GM18508 (cell line): ENCODE results near the gene ZNF714.

Source experiments
- ATAC-seq: cut with Tn5 transposase; IDR thresholded peaks from one replicate; pipeline ENCODE4 v1.9.1; 2021; ENCODE audit warnings: moderate number of reproducible peaks; ENCODE audit not compliant: insufficient read depth, unreplicated experiment

ZNF714 gene

DNA sequence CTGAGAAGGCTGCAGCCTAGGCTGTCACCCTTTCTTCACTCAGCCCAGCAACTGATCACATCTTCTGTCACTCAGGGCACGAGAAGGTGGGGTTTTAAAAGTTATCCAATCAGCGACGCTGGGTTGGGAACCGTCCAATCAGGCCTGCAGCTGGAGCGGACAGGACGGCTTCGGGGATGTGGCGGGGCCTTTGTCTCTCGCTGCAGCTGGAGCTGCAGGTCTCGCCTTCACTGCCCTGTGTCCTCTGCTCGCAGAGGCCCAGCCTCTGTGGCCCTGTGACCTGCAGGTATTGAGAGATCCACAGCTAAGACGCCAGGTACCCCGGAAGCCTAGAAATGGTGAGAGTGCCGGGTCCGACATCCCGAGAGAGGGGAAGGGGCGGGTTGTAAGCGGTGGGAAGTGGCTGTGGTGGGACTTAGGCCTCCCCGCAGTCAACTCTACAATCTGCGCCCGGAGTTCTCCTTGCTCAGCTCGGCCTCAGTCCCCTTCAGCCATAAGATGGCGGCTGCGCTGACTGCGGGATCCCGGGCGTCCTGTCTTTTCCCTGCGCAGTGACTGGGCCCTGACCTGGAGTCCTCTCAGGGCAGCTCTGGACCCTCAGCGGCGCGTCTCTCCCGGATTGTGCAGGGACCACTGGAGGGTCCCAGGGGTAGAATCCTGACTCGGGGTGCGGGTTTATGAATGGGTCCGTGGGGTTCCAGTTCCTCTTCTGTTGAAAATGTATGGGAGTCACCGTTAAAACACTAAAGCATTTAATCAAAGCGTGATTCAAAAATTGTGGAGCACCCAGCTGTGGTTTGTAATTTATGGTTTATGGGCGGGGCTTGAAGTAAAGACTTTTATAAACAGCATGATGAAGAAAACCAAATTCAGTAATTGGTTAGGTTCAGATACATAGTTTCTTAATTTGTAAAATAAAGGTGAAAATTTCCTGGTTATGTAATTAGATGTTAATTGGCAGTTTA lies at the start of gene ZNF714:
TSS of gene ZNF714 (plus strand) at position 193 of the 965 bp plus-strand sequence. CDS start 16,066 bp downstream, outside the sequence.
- ATAC-seq: no peak

DNA sequence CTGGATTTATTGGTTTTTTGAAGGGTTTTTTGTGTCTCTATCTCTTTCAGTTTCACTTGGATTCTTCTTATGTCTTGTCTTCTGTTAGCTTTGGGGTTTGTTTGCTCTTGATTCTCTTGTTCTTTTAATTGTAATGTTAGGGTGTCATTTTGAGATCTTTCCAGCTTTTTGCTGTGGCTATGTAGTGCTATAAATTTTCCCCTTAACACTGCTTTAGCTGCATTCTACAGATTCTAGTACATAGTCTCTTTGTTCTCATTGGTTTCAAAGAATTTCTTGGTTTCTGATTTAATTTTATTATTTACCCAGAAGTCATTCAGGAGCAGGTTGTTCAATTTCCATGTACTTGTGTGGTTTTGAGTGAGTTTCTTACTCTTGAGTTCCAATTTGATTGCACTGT lies 37.0 kb upstream of the ZNF714 start:
- no peak for ATAC-seq

DNA sequence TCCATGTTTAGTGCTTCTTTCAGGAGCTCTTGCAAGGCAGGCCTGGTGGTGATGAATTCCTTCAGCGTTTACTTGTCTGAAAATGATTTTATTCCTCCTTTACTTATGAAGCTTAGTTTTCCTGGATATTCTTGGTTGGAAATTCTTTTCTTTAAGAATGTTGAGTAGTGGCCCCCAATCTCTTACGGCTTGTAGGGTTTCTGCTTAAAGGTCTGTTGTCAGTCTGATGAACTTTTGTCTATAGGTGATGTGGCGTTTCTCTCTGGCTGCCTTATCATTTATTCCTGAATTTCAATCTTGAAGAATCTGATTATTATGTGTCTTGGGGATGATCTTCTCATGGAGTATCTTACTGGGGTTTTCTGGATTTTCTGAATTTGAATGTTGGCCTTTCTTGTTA lies 35.5 kb upstream of the ZNF714 start:
- no peak for ATAC-seq

GRCh38 chr19:21047716-21048115 lies 34.3 kb upstream of the ZNF714 start:
- no peak for ATAC-seq

GRCh38 chr19:21052902-21053301 lies 29.1 kb upstream of the ZNF714 start:
- ATAC-seq: no peak

- ATAC-seq: no peak
Measured at GRCh38 chr19:21065336-21065735, 16.7 kb upstream of the ZNF714 start.

GRCh38 chr19:21084343-21084742 lies 2.3 kb downstream of the ZNF714 start:
- ATAC-seq: no peak

- no peak for ATAC-seq
Measured at GRCh38 chr19:21087871-21088270, 5.9 kb downstream of the ZNF714 start.

GRCh38 chr19:21092109-21092508 lies 10.1 kb downstream of the ZNF714 start:
- ATAC-seq: no peak

- no peak for ATAC-seq
Measured at GRCh38 chr19:21094347-21095025, 12.5 kb downstream of the ZNF714 start.

DNA sequence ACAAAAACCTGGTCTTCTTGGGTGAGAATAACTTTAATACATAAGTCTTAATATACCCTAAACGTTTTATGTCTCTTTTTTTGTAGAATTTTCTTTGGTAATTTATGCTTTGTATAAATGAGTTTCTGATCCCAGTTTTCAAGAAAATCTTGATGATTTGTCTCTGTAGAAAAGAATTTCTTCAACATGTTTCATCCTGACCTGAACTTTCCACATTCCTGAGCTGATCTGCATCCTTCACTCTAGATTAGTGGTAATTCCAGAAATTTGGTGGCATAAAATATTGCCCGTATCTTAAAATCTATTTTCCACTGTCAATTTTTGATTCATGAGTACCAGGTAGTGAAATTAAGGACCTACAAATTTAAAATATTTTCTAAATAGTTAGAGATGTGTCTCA lies 16.3 kb downstream of the ZNF714 start:
- no peak for ATAC-seq

GRCh38 chr19:21101521-21102242 lies 19.7 kb downstream of the ZNF714 start:
- no peak for ATAC-seq

- ATAC-seq: no peak
Measured at GRCh38 chr19:21109116-21109515, 27.1 kb downstream of the ZNF714 start.

DNA sequence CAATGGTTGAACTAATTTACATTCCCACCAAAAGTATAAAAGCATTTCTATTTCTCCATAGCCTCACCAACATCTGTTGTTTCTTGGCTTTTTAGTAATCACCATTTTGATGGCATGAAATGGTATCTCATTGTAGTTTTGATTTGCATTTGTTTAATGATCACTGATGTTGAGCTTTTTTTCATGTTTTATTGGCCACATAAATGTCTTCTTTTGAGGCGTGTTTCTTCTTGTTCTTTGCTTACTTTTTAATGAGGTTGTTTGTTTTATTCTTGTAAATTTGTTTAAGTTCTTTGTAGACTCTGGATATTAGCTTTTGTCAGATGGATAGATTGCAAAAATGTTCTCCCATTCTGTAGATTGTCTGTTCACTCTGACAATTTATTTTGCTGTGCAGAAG lies 28.2 kb downstream of the ZNF714 start:
- ATAC-seq: no peak

DNA sequence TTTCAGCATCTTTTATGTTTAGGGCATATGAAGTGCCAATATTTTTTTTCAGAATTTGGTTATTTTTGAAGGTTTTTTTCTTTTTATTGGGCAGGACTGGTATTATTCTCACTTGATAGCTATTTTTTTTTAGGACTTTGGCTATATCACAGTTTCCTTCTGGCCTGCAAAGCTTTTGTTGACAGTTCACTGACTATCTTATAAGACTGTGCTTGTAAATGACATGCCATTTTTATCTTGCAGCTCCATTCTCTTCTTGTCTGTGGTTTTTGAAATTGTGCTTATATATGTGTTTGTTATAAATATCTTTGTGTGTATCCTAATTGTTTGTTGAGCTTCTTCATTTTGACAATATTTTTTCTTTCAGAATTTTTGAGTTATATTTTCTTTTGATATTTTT lies 33.4 kb downstream of the ZNF714 start:
- ATAC-seq: no peak

DNA sequence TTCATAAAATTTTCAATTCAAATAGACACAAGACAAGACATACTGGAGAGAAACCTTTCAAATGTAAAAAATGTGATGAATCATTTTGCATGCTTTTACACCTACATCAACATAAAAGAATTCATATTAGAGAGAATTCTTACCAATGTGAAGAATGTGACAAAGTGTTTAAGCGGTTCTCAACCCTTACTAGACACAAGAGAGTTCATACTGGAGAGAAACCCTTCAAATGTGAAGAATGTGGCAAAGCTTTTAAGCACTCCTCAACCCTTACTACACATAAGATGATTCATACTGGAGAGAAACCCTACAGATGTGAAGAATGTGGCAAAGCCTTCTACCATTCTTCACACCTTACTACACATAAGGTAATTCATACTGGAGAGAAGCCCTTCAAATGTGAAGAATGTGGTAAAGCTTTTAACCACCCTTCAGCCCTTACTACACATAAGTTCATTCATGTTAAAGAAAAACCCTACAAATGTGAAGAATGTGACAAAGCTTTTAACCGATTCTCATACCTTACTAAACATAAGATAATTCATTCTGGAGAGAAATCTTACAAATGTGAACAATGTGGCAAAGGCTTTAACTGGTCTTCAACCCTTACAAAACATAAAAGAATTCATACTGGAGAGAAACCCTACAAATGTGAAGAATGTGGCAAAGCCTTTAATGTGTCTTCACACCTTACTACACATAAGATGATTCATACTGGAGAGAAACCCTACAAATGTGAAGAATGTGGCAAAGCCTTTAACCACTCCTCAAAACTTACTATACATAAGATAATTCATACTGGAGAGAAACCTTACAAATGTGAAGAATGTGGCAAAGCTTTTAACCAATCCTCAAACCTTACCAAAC lies 35.3 kb downstream of the ZNF714 start:
- no peak for ATAC-seq

DNA sequence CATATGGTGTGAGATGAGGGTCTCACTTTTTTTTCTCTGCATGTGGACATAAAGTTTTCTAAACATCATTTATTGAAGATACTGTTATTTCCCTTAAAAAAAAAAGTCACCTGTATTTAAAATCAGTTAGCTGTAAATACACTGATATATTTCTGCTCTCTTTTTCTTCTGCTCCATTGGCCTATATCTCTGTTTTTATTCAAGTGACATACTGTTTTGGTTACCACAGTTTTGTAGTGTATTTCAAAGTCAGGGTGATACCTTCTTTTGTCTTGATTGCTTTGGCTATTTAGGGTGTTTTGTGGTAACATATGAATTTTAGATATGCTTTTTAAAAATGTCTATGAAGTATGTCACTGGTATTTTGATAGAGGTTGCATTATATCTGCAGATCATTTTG lies 44.1 kb downstream of the ZNF714 start:
- no peak for ATAC-seq

- ATAC-seq: no peak
Measured at GRCh38 chr19:21127001-21127400, 45.0 kb downstream of the ZNF714 start.

GRCh38 chr19:21127898-21128297 lies 45.9 kb downstream of the ZNF714 start:
- no peak for ATAC-seq
